ELR (cell line): ENCODE results near the gene TOM1L2.
"Not testable (repeated sequence)": the region's sequence is repeated elsewhere in the genome, so short reads cannot be mapped to it uniquely, and the experiment has no call there.

ENCODE experiments used
- DNase-seq: peaks from one replicate; pipeline ENCODE4 v3.0.0-alpha.2; 2015; ENCODE audit warnings: low read depth

The TOM1L2 gene

DNA sequence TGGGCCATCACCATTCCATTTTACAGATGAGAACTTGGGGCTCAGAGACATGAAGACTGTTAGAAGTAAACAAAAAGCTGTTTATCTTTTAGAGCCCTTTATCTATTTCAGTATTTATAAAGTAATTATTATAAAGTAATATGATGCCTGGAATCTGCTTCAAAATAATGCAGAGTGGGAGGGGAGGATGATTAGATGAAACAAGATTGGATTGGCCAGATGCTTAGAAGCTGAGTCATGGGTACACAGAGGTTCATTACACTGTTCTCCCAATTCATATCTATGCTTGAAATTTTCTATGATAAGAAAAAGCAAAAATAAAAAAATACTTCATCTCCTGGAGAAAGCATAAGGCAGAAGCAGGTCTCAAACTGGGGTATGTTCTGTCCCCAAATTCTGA lies 29.4 kb downstream of the TOM1L2 start:
- peak; percentile 57 for DNase-seq

DNA sequence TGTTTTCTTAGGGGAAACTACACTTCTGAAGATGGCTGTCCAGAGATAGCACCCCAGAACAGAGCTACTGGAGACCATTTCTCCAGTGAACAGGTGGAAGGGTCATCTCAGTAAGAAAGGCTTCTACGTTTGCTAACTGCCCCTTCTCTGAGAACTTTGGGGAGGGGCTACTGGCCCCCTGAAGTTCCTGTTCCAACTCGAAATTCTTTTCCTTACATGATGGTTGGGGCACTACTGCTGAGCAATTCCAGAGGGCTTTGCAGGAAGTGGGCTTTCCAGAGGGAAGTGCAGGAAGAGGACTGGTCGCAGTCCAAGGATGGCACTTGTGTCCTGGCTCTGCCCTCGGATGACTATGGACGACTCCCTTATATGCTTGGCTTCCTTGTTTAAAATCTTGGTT lies 31.2 kb downstream of the TOM1L2 start:
- no peak for DNase-seq

DNA sequence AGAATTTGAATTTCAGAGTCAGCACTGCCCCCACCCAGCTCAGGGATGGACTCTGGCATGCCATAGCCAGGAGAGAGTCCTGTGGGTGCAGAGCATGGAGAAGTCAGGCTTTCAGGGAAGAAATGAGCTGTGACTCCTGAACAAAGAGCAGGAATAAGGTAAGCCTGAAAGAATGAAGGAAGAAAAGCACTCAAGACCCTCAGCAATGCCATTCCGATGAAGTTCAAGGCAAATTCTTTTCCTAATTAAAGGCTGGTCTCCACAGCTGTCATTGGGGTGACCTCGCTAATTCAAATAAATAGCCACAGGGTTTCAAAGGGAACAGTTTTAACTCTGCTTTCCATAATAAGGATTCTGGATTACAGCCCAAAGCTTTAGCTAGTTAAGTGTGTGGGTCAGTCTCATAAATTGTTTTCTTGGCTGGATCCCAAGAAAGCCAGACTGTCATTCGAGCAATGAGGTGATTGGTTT lies 31.7 kb downstream of the TOM1L2 start:
- DNase-seq, result no peak

GRCh38 chr17:17939941-17940340 lies 32.3 kb downstream of the TOM1L2 start:
- DNase-seq, result not testable (repeated sequence)

- no peak for DNase-seq
Observed at GRCh38 chr17:17938388-17939107, 33.7 kb downstream of the TOM1L2 start.

GRCh38 chr17:17937958-17938357 lies 34.2 kb downstream of the TOM1L2 start:
- DNase-seq, result no peak

DNA sequence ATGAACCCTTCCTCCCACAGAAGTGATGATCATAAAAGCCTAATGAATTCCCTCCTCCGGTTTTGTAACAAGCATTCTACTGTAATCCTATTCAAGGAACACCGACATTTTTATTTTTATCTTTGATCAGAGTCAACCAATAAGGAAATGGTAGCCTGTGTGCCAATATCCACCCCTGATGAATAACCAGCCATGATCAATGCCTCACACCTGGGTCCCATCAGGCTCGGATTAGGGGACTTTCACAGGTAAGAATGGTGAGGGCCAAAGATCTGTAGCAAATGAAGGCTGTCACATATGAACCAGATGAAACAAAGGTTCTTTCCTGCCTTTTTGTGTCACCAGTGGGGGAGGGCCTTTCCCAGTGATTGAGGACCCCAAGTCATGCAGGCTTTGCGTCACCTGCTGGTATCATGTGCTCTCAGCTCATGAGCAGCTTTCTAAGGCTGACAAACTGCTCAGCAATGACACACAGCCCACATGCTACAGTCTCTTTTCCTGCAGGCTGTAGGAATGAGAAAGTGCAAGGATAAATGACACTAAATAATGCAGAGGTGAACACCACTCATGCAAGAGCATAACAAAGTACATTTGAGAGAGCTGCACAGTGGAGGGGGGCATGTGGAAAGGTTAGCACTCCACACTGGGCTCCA lies 34.9 kb downstream of the TOM1L2 start:
- DNase-seq, result peak; percentile 42

- DNase-seq, result peak; percentile 84
Observed at GRCh38 chr17:17935321-17936271, 36.6 kb downstream of the TOM1L2 start.

DNA sequence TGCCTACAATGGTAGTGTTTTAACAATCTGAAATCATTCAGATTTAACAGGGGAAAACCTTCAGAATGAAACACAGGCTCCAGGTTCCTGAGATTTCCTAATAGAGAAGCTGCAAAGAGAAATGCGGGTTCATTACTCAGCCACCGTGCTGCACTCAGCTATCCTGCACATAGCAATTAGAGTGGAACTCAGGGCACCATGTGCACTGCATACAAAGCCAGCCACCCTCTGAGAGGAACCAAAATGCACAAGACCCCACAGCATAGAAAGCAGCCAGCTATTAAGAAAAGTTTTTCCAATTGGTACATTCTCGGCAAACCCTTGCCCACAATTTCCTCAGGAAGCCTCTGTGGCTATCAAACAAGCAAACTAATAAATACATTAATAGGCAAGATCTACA lies 37.4 kb downstream of the TOM1L2 start:
- DNase-seq, result no peak

DNA sequence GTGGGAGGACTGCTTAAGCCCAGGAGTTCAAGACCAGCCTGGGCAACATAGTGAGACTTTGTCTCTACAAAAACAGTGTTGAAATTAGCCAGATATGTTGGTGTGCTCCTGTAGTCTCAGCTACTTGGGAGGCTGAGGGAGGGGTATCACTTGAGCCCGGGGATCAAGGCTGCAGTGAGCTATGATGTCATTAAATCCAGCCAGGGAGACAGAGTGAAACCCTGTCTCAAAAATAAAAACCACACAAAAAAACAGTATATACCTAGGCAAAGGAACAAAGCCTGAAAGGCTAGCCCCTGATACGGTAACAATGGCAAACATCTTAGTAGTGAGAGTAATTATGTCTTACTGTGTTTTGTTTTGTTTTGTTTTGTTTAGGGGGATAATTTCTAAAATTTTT lies 38.0 kb downstream of the TOM1L2 start:
- DNase-seq, result no peak

GRCh38 chr17:17933775-17934174 lies 38.4 kb downstream of the TOM1L2 start:
- peak; percentile 73 for DNase-seq

DNA sequence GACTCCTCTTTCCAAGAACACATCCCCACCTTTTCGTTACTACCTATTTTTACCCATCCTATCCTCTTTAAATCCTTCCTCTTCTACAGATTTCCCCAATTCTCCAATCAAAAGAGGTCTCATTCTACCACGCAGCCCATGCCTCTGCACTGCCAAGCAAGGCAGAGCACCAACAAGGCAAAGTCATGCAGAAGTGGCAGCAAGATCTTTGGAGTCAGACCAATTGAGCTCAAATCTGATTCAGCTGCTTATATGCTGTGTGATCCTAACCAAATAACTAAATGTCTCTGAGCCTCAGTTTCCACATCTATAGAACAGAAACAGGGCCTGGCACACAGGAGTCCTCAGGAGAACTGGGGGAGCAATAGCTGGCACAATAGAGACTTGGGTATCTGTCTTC lies 41.0 kb downstream of the TOM1L2 start:
- no peak for DNase-seq

DNA sequence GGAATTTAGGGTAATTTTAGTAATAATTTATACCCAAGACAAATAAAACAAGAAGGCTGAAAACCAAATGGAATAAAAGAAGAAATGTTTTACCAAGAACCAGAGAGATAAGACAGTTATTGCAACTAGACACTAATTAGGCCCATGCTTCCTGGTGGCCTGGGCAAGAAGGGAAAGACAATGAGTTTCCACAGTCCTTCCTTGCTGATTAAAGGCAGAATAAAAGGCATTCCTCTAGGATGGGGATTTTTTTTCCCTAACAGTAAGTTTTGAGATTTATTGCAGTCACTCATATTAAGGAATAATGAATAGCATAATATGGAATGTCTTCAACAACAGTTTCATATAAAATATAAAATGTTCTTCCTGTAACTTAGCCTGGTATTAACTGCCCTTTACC lies 41.5 kb downstream of the TOM1L2 start:
- no peak for DNase-seq

DNA sequence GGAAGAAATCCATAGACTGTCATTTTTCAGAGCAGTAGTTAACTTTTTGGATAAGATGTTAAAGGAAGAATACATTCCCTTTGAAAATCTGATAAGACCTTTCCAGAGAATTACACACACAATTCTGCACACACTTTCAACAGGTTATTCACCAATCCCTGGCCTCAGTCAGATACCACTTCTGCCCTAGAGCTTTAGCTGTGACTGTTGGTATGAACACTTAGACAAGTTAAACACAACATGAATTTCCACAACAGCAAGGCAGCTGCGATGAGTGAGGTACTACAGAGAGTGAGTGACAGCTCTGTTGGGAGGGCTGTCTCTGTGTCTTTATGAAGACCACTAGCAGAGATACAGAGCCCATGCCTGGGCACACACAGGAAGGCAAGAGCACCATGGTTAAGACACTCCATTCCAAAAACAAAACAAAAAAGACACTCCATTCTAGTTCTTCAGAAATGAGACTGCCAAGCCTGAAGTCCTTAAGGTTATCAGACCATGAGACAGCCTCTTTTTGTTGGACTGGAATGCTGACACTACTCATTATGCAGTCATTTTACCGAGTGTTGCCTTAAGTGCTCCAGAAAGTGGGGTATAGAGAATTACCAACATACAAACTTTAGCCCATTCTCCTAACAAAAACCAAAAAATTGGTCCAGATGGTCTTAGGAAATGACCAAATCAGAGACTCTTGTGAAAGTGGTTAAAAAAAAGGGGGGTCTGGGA lies 42.4 kb downstream of the TOM1L2 start:
- DNase-seq, result no peak

DNA sequence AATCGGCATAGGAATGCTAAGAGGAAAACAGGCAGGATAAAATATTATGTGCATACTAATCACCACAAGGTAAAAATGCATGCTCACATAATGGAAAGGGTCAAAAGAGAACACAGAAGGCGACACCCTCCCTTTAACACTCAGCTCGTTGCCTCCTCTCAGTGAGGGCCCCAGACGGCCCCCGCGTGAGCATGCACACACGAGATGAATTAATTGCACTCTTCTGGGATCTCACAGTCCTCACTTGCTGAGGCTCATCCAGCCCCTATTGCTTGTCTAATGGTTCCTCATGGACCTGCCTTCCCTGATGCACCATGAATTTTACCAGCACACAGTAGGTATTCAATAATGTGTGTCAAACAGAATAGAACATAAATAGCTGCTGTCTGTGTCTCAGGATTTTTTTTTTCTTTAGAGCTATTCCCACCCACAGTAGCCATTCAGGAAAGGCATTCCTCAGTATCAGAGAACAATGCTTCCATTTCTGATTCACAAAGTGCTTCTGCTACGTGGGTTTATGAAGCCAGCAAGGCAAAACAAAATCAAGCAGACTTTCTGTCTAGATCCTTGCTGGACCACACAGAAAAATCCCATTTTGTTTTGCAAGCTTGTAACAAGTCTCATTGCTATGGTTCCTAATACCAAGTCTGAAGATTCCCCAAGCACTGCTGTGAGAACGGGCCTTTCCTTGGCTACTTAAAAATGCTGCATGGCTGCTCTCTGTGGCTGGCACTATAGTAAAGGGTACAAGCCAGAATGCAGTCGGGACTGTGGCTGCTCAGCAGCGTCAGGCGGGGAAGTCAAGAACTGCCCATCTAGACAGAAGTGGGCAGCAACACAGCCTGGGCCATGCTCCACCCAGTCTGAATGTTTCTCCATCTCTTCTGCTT lies 43.6 kb downstream of the TOM1L2 start:
- DNase-seq, result no peak

GRCh38 chr17:17926840-17927449 lies 45.3 kb downstream of the TOM1L2 start:
- DNase-seq, result no peak

- DNase-seq, result no peak
Observed at GRCh38 chr17:17926036-17926435, 46.2 kb downstream of the TOM1L2 start.

DNA sequence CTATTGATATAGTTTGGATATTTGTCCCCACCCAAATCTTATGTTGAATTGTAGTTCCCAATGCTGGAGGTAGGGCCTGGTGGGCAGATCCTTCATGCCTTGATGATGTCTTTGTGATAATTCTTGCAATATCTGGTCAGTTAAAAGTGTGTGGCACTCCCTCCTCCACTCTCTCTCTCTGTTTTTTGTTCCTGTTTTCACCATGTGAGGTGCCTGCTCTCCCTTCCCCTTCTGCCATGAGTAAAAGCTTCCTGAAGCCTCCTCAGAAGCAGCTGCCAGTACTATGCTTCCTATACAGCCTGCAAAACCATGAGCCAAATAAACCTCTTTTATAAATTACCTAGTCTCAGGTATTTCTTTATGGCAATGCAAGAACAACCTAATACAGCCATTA lies 47.3 kb downstream of the TOM1L2 start:
- DNase-seq, result no peak

DNA sequence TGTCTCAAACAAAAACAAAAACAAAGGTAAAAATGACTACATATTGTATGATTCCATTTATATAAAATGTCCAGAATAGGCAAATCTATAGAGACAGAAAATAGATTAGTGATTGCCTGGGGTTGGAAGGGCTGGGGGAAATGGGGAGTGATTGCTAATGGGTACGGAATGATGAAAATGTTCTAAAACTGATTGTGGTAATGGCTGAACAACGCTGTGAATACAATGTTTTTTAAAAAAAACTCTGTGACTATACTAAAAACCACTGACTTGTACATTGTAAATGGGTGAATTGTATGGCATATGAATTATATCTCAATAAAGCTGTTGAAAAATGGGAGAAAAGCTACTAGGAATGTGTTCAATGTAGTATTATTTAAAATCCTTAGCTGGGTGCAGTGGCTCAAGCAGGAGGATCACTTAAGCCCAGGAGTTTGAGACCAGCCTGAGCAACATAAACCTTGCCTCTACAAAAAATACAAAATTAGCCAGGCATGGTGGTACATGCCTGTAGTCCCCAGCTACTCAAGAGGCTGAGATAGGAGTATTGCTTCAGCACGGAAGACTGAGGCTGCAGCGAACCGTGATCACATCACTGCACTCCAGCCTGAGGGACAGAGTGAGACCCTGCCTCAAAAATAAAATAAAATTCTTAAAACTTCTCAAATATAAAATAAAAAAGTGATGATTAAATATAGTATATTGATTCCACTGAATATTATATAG lies 47.9 kb downstream of the TOM1L2 start:
- peak; percentile 58 for DNase-seq
